ENCODE measurements around the gene CSRP2. TPM values are rescaled to one million over a fixed set of nuclear protein-coding genes. Genes with fewer than 3 reads are reported as not detected.

The CSRP2 gene
- polyA plus RNA-seq, 2 donors = 33.6 to 91.5 TPM

Other genes with a start within 250 kb of the CSRP2 start
- gene ZDHHC17, start 114.9 kb downstream of the CSRP2 start, polyA plus RNA-seq = 1 to 10 TPM; 5.3 to 6.6 TPM
- gene E2F7, start 186.6 kb upstream of the CSRP2 start, polyA plus RNA-seq = 1 to 10 TPM; 1.1 to 1.5 TPM